Measurements from ENCODE around the gene TTC7B.

Gene TTC7B

DNA sequence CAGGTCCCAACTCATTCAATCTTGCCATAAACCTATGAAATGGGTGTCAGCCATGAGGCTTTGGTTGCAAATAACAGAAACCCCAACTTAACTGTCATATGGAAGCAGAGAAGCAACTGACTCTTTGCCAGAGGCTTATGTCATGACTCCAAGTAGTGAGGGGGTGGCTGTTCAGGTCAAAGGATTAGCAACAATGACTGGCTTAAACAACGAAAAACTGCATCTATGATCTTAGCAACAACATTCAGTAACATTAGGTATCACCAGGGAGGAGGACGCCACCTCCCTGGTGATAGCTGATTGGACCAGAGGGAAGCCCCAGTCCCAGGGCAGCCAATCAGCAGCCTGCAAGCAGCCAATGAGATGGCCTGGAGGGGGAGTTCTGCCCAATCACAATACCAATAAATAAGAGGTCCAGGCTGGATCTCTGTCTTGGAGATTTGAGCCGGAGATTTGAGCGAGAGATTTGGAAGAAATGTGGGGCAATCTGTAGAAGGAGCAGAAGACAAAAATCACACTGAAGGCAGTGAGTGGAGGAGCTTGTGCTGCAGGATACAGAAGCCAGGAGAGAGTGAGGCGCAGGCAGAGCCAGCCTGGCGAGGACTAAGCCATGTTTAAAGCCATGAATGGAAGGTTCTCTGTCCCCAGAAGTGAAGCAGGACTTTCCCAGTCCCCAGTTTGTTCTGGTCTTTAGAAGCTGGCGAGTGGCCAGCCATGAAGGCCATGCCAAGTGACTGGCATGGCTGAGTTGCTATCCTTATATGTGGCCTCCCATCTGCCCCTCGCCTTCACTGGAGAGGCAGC, 326.1 kb downstream of the TTC7B start:
- Histone ChIP-seq H3K4me1 (ENCODE audit: insufficient read depth, low read length, severe bottlenecking) (no peaks in the 10 kb centered on the region), H3K36me3 (ENCODE audit: insufficient read depth, low read length) (no peaks in the 10 kb centered on the region), H3K4me3 (ENCODE audit: low read depth, low read length, poor library complexity, severe bottlenecking) (no peak overlapping the region), H3F3A (ENCODE audit: insufficient read depth, low read length) (no peaks in the 10 kb centered on the region), H3K4me2 (ENCODE audit: low read length) (no peak overlapping the region), H3K27me3 (ENCODE audit: insufficient read depth, low read length) (no peaks in the 10 kb centered on the region), H4K20me1 (ENCODE audit: insufficient read depth, low read length) (no peaks in the 10 kb centered on the region), H3K27ac (ENCODE audit: low read depth, low read length, poor library complexity, severe bottlenecking) (no peak overlapping the region), H3K9me3 (ENCODE audit: low read length) (no peaks in the 10 kb centered on the region), H3K79me2 (ENCODE audit: insufficient read depth, low read length) (no peaks in the 10 kb centered on the region), H3K9ac (ENCODE audit: low read length) (no peak overlapping the region), H2AFZ (ENCODE audit: low read length) (no peak overlapping the region), H3K9me2 (ENCODE audit: low read depth, low read length) (no peaks in the 10 kb centered on the region)
- TF ChIP-seq CTCF (IDR thresholded peaks at IDR 0.05; ENCODE audit: low read length) (no peak), EZH2 (IDR thresholded peaks at IDR 0.05; ENCODE audit: borderline replicate concordance, low read length) (no peak)

- Histone ChIP-seq H2AFZ (ENCODE audit: low read length) (no peak overlapping the region), H3K9me3 (ENCODE audit: low read length) (no peaks in the 10 kb centered on the region), H3K9me2 (ENCODE audit: low read depth, low read length) (no peaks in the 10 kb centered on the region), H3K9ac (ENCODE audit: low read length) (no peak overlapping the region), H3K27ac (ENCODE audit: low read depth, low read length, poor library complexity, severe bottlenecking) (no peak overlapping the region), H4K20me1 (ENCODE audit: insufficient read depth, low read length) (no peaks in the 10 kb centered on the region), H3K4me3 (ENCODE audit: low read depth, low read length, poor library complexity, severe bottlenecking) (no peak overlapping the region), H3K79me2 (ENCODE audit: insufficient read depth, low read length) (no peaks in the 10 kb centered on the region), H3K36me3 (ENCODE audit: insufficient read depth, low read length) (no peaks in the 10 kb centered on the region), H3K4me2 (ENCODE audit: low read length) (no peak overlapping the region), H3K27me3 (ENCODE audit: insufficient read depth, low read length) (no peaks in the 10 kb centered on the region; the same call in 1 of the 2 replicates), H3F3A (ENCODE audit: insufficient read depth, low read length) (no peaks in the 10 kb centered on the region), H3K4me1 (ENCODE audit: insufficient read depth, low read length, severe bottlenecking) (no peaks in the 10 kb centered on the region)
- no peak for TF ChIP-seq CTCF (IDR thresholded peaks at IDR 0.05; ENCODE audit: low read length)
- no peak for TF ChIP-seq EZH2 (IDR thresholded peaks at IDR 0.05; ENCODE audit: borderline replicate concordance, low read length)
Measured at GRCh38 chr14:90489306-90489705, 326.9 kb downstream of the TTC7B start.

DNA sequence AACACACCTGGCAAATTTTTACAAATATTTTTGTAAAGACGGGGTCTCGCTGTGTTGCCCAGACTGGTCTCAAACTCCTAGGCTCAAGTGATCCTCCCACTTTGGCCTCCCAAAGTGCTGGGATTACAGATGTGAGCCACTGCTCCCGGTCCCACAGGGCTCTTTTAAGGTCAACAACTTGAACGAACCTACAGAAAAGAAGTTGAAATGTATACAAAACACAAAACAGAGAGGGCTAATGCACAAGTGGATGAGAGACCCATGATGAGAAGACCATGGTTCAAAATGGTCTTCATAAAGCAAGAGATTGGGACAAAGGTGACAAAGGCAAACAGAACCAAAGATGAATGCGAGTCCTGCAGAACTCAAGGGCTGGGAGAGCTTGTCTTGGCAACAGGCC, 328.0 kb downstream of the TTC7B start:
- Histone ChIP-seq H2AFZ (ENCODE audit: low read length) (no peak overlapping the region), H3K9ac (ENCODE audit: low read length) (no peak overlapping the region), H3K4me1 (ENCODE audit: insufficient read depth, low read length, severe bottlenecking) (no peaks in the 10 kb centered on the region), H3K4me3 (ENCODE audit: low read depth, low read length, poor library complexity, severe bottlenecking) (no peak overlapping the region), H3F3A (ENCODE audit: insufficient read depth, low read length) (no peaks in the 10 kb centered on the region), H3K9me3 (ENCODE audit: low read length) (no peaks in the 10 kb centered on the region), H3K9me2 (ENCODE audit: low read depth, low read length) (no peaks in the 10 kb centered on the region), H3K79me2 (ENCODE audit: insufficient read depth, low read length) (no peaks in the 10 kb centered on the region), H3K27me3 (ENCODE audit: insufficient read depth, low read length) (no peaks in the 10 kb centered on the region; the same call in 1 of the 2 replicates), H3K4me2 (ENCODE audit: low read length) (no peak overlapping the region), H3K27ac (ENCODE audit: low read depth, low read length, poor library complexity, severe bottlenecking) (no peak overlapping the region), H3K36me3 (ENCODE audit: insufficient read depth, low read length) (no peaks in the 10 kb centered on the region), H4K20me1 (ENCODE audit: insufficient read depth, low read length) (no peaks in the 10 kb centered on the region)
- no peak for TF ChIP-seq CTCF (IDR thresholded peaks at IDR 0.05; ENCODE audit: low read length)
- TF ChIP-seq EZH2 (IDR thresholded peaks at IDR 0.05; ENCODE audit: borderline replicate concordance, low read length), result no peak
